HG03060 (cell line): ENCODE data around the gene OSBPL3.

Source experiments
- ATAC-seq: cut with Tn5 transposase; IDR thresholded peaks from one replicate; pipeline ENCODE4 v1.9.1; 2021; ENCODE audit warnings: low read depth, moderate number of reproducible peaks; ENCODE audit not compliant: unreplicated experiment

Gene OSBPL3

GRCh38 chr7:24871770-24872169, 108.2 kb downstream of the OSBPL3 start:
- no peak for ATAC-seq

GRCh38 chr7:24870766-24871165, 109.2 kb downstream of the OSBPL3 start:
- no peak for ATAC-seq

- no peak for ATAC-seq
Observed at GRCh38 chr7:24869572-24869971, 110.4 kb downstream of the OSBPL3 start.

- ATAC-seq = no peak
Observed at GRCh38 chr7:24868741-24869140, 111.2 kb downstream of the OSBPL3 start.

GRCh38 chr7:24866004-24866615, 113.9 kb downstream of the OSBPL3 start:
- no peak for ATAC-seq

- ATAC-seq = no peak
Observed at GRCh38 chr7:24864214-24864817, 115.7 kb downstream of the OSBPL3 start.

- no peak for ATAC-seq
Observed at GRCh38 chr7:24863626-24864025, 116.4 kb downstream of the OSBPL3 start.

- ATAC-seq = no peak
Observed at GRCh38 chr7:24862461-24862860, 117.5 kb downstream of the OSBPL3 start.

GRCh38 chr7:24861336-24861735, 118.6 kb downstream of the OSBPL3 start:
- no peak for ATAC-seq

GRCh38 chr7:24860611-24861010, 119.4 kb downstream of the OSBPL3 start:
- no peak for ATAC-seq

- no peak for ATAC-seq
Observed at GRCh38 chr7:24858108-24858977, 121.6 kb downstream of the OSBPL3 start.

GRCh38 chr7:24857623-24858022, 122.4 kb downstream of the OSBPL3 start:
- ATAC-seq = no peak

- ATAC-seq = no peak
Observed at GRCh38 chr7:24854866-24855265, 125.1 kb downstream of the OSBPL3 start.

- ATAC-seq = no peak
Observed at GRCh38 chr7:24851786-24852185, 128.2 kb downstream of the OSBPL3 start.

GRCh38 chr7:24848878-24849277, 131.1 kb downstream of the OSBPL3 start:
- ATAC-seq = no peak

GRCh38 chr7:24847754-24848153, 132.2 kb downstream of the OSBPL3 start:
- ATAC-seq = no peak

- no peak for ATAC-seq
Observed at GRCh38 chr7:24843821-24844434, 136.1 kb downstream of the OSBPL3 start.

GRCh38 chr7:24842449-24843241, 137.3 kb downstream of the OSBPL3 start:
- peak; percentile 42 for ATAC-seq

GRCh38 chr7:24842029-24842428, 137.9 kb downstream of the OSBPL3 start:
- ATAC-seq = no peak

- no peak for ATAC-seq
Observed at GRCh38 chr7:24840563-24840962, 139.4 kb downstream of the OSBPL3 start.
